ENCODE results near the gene DCP2.

The DCP2 gene

GRCh38 chr5:112973036-112973435 is 3.6 kb upstream of the DCP2 start:
- TF ChIP-seq, protein P1, sequence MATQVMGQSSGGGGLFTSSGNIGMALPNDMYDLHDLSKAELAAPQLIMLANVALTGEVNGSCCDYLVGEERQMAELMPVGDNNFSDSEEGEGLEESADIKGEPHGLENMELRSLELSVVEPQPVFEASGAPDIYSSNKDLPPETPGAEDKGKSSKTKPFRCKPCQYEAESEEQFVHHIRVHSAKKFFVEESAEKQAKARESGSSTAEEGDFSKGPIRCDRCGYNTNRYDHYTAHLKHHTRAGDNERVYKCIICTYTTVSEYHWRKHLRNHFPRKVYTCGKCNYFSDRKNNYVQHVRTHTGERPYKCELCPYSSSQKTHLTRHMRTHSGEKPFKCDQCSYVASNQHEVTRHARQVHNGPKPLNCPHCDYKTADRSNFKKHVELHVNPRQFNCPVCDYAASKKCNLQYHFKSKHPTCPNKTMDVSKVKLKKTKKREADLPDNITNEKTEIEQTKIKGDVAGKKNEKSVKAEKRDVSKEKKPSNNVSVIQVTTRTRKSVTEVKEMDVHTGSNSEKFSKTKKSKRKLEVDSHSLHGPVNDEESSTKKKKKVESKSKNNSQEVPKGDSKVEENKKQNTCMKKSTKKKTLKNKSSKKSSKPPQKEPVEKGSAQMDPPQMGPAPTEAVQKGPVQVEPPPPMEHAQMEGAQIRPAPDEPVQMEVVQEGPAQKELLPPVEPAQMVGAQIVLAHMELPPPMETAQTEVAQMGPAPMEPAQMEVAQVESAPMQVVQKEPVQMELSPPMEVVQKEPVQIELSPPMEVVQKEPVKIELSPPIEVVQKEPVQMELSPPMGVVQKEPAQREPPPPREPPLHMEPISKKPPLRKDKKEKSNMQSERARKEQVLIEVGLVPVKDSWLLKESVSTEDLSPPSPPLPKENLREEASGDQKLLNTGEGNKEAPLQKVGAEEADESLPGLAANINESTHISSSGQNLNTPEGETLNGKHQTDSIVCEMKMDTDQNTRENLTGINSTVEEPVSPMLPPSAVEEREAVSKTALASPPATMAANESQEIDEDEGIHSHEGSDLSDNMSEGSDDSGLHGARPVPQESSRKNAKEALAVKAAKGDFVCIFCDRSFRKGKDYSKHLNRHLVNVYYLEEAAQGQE (IDR thresholded peaks at IDR 0.05; ENCODE audit: low read depth): no peak
- no peak for TF ChIP-seq RAD21 (IDR thresholded peaks at IDR 0.05; ENCODE audit: low read depth)
- no peak for TF ChIP-seq TCF12 (IDR thresholded peaks at IDR 0.05; ENCODE audit: low read depth)
- no peak for TF ChIP-seq NFIC (IDR thresholded peaks at IDR 0.05)
- no peak for TF ChIP-seq CREB1 (IDR thresholded peaks at IDR 0.05; ENCODE audit: low read depth)
- no peak for TF ChIP-seq TAF1 (IDR thresholded peaks at IDR 0.05; ENCODE audit: low read depth)
- no peak for TF ChIP-seq ZBTB7A (IDR thresholded peaks at IDR 0.05; ENCODE audit: low read depth)
- TF ChIP-seq YY1 (IDR thresholded peaks at IDR 0.05; ENCODE audit: low read depth): no peak
- TF ChIP-seq USF1 (IDR thresholded peaks at IDR 0.05): no peak
- no peak for TF ChIP-seq EP300 (IDR thresholded peaks at IDR 0.05; ENCODE audit: borderline replicate concordance)
- no peak for TF ChIP-seq CEBPB (IDR thresholded peaks at IDR 0.05)
- TF ChIP-seq TEAD4 (IDR thresholded peaks at IDR 0.05): no peak

- no peak for TF ChIP-seq EP300 (IDR thresholded peaks at IDR 0.05; ENCODE audit: borderline replicate concordance)
- no peak for TF ChIP-seq FOXM1 (IDR thresholded peaks at IDR 0.05; ENCODE audit: borderline replicate concordance, low read depth)
- no peak for TF ChIP-seq TCF12 (IDR thresholded peaks at IDR 0.05; ENCODE audit: low read depth)
- no peak for TF ChIP-seq CEBPB (IDR thresholded peaks at IDR 0.05)
- no peak for TF ChIP-seq USF1 (IDR thresholded peaks at IDR 0.05)
- TF ChIP-seq TAF1 (IDR thresholded peaks at IDR 0.05; ENCODE audit: low read depth): no peak
- no peak for TF ChIP-seq TEAD4 (IDR thresholded peaks at IDR 0.05)
- no peak for TF ChIP-seq NFIC (IDR thresholded peaks at IDR 0.05)
- no peak for TF ChIP-seq ZBTB7A (IDR thresholded peaks at IDR 0.05; ENCODE audit: low read depth)
- no peak for TF ChIP-seq RAD21 (IDR thresholded peaks at IDR 0.05; ENCODE audit: low read depth)
- TF ChIP-seq, protein P2, sequence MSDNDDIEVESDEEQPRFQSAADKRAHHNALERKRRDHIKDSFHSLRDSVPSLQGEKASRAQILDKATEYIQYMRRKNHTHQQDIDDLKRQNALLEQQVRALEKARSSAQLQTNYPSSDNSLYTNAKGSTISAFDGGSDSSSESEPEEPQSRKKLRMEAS (IDR thresholded peaks at IDR 0.05): no peak
Measured at GRCh38 chr5:112973904-112974303, 2.7 kb upstream of the DCP2 start.

DNA sequence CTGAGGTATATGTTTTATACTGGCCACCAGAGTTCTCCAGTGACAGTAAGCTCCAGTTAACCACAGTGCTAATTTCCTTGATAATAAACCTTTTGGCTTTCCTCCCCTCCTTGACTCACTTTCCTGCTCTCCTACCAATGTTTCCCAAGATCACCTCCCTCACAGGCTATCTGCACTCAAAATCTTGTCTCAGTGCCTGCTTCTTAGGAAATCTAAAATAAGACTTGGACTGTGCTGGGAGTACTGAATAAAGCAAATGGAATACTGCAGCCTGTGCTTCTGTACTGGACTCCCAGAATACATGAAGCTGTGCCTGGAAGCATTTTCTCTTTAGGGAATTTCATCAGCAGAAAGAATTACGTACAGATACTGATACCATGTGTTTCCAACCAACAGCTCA is 1.7 kb upstream of the DCP2 start:
- TF ChIP-seq, protein P2 (IDR thresholded peaks at IDR 0.05): no peak
- TF ChIP-seq USF1 (IDR thresholded peaks at IDR 0.05) (no peak), CREB1 (IDR thresholded peaks at IDR 0.05; ENCODE audit: low read depth) (no peak), ZBTB7A (IDR thresholded peaks at IDR 0.05; ENCODE audit: low read depth) (no peak), EGR1 (IDR thresholded peaks at IDR 0.05) (no peak), CEBPB (IDR thresholded peaks at IDR 0.05) (no peak), YY1 (IDR thresholded peaks at IDR 0.05; ENCODE audit: low read depth) (no peak), NFIC (IDR thresholded peaks at IDR 0.05) (no peak), FOXM1 (IDR thresholded peaks at IDR 0.05; ENCODE audit: borderline replicate concordance, low read depth) (no peak), TCF12 (IDR thresholded peaks at IDR 0.05; ENCODE audit: low read depth) (no peak), TEAD4 (IDR thresholded peaks at IDR 0.05) (no peak), TAF1 (IDR thresholded peaks at IDR 0.05; ENCODE audit: low read depth) (no peak), EP300 (IDR thresholded peaks at IDR 0.05; ENCODE audit: borderline replicate concordance) (no peak), RAD21 (IDR thresholded peaks at IDR 0.05; ENCODE audit: low read depth) (no peak)
- TF ChIP-seq, protein P1 (IDR thresholded peaks at IDR 0.05; ENCODE audit: low read depth): no peak

- no peak for TF ChIP-seq TCF12 (IDR thresholded peaks at IDR 0.05; ENCODE audit: low read depth)
- no peak for TF ChIP-seq NFIC (IDR thresholded peaks at IDR 0.05)
- no peak for TF ChIP-seq TEAD4 (IDR thresholded peaks at IDR 0.05)
- no peak for TF ChIP-seq RAD21 (IDR thresholded peaks at IDR 0.05; ENCODE audit: low read depth)
- no peak for TF ChIP-seq CREB1 (IDR thresholded peaks at IDR 0.05; ENCODE audit: low read depth)
- no peak for TF ChIP-seq FOXM1 (IDR thresholded peaks at IDR 0.05; ENCODE audit: borderline replicate concordance, low read depth)
- no peak for TF ChIP-seq USF1 (IDR thresholded peaks at IDR 0.05)
- TF ChIP-seq EGR1 (IDR thresholded peaks at IDR 0.05): no peak
Measured at GRCh38 chr5:112975721-112976431, 722 bp upstream of the DCP2 start.

DNA sequence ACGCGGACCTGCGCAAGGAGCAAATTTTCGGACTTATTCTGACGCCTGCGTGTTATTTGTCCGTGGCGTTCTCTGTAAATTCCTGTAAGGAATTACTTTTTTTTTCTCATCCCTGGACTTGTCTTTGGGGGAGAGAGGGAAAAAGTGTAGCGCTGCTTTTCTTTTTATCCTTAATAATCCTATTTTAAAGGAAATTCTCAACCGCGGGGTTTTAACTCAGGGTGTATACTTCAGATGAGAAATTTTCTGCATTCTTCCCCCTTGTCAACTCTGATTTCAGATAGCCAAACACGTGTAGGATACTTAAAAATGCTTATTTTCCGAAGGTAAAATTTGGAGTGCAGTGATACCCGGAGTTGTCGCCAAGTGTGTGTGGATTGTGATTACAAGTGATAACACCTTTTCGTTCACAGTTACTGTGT is 853 bp downstream of the DCP2 start:
- no peak for TF ChIP-seq TCF12 (IDR thresholded peaks at IDR 0.05; ENCODE audit: low read depth)
- TF ChIP-seq USF1 (IDR thresholded peaks at IDR 0.05): no peak
- no peak for TF ChIP-seq TEAD4 (IDR thresholded peaks at IDR 0.05)
- TF ChIP-seq YY1 (IDR thresholded peaks at IDR 0.05; ENCODE audit: low read depth): no peak
- no peak for TF ChIP-seq ZBTB7A (IDR thresholded peaks at IDR 0.05; ENCODE audit: low read depth)
- TF ChIP-seq TAF1 (IDR thresholded peaks at IDR 0.05; ENCODE audit: low read depth): no peak
- no peak for TF ChIP-seq CEBPB (IDR thresholded peaks at IDR 0.05)
- TF ChIP-seq, protein P1 (IDR thresholded peaks at IDR 0.05; ENCODE audit: low read depth): no peak
- no peak for TF ChIP-seq CREB1 (IDR thresholded peaks at IDR 0.05; ENCODE audit: low read depth)
- TF ChIP-seq NFIC (IDR thresholded peaks at IDR 0.05): no peak
- no peak for TF ChIP-seq EGR1 (IDR thresholded peaks at IDR 0.05)
- TF ChIP-seq RAD21 (IDR thresholded peaks at IDR 0.05; ENCODE audit: low read depth): no peak
- TF ChIP-seq, protein P2 (IDR thresholded peaks at IDR 0.05): no peak
- no peak for TF ChIP-seq EP300 (IDR thresholded peaks at IDR 0.05; ENCODE audit: borderline replicate concordance)
- no peak for TF ChIP-seq FOXM1 (IDR thresholded peaks at IDR 0.05; ENCODE audit: borderline replicate concordance, low read depth)

Measured in Ishikawa (cell line).